NOMO-1 treated with DMSO at 0.1 percent for 48 hours (cell line): ENCODE results near the gene GAB2.

Experiments used
- DNase-seq: peaks from one replicate; lab custom pipeline; 2025; ENCODE audit not compliant: unreplicated experiment; lab: John Stamatoyannopoulos, UW

Gene GAB2

DNA sequence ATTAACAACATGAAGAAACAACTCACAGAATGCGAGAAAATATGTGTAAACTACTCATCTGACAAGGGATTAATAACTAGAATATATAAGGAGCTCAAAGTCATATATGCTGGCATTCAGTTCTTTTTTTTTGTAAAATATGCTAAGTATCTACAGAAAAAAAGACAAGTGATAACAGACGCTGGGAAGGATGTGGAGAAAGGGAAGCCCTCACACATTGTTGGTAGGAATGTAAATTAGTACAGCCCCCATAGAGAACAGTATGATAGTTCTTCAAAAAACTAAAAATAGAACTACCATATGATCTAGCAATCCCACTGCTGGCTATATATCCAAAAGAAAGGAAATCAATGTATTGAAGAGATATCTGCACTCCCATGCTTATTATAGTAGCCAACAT lies 13.8 kb downstream of the GAB2 start:
- DNase-seq = no peak

DNA sequence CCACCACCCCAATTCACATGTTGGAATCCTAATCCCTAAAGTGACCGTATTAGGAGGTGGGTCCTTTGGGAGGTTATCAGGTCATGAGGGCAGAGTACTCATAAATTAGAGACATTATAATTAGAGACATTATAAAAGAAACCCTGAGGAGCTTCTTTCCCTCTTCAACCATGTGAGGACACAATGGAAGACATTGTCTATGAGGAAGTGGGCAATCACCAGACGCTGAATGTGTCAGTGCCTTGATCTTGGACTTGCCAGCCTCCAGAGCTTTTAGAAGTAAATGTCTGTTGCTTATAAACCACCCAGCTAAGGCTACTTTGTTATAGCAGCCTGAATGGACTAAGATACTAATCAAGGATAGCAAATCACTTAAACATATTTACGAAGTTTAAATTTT lies 14.8 kb downstream of the GAB2 start:
- no peak for DNase-seq

DNA sequence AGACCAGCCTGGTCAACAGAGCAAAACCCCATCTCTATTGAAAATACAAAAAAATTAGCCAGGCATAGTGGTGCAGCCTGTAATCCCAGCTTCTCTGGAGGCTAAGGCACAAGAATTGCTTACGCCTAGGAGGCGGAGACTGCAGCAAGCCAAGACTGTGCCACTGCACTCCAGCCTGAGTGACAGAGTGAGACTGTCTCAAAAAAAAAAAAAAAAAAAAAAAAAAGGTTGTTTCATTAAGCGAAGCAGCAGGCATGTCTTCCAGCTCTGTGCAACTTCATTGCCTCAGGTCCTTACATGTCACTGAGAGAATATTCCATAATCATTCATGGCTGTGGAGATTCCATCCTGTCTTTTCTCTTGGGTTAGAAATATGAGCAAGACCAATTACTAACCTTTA lies 16.9 kb downstream of the GAB2 start:
- no peak for DNase-seq

DNA sequence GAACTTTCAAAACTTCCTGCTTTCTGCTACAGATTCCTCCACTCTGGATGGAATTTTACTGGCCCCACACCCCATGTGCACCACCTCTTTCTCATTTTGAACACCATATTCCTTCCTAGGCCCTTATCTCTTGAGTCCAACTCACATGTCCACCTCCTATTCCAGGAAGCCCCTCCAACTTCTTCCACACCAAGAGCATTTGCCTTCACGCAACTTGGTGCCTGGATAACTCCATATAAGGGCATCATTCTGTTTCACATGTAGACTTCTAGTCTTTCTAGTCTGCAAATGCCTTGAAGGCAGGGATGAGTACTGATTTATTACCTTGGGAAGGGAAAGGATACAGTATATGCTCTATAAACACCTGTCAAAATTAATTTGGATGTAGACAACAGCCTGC lies 17.5 kb downstream of the GAB2 start:
- DNase-seq = no peak

DNA sequence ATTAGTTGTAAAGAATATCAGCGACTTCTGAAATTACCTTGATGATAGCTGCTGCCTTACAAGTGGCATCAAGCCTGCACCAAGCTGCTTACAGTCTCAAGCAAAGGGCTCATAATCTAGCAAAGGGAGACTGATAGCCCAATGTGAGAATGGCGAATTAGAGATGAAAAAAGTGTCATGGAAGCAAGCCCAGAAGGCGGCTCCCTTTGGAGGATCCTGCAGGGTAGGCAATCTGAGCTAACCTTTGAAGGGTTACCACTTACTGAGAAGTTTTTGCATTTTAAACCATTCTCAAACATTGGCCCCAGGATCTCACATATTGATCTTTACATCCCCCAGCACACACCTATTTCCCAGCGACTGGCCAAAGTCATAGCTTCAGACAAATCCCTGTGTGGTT lies 18.5 kb downstream of the GAB2 start:
- no peak for DNase-seq

DNA sequence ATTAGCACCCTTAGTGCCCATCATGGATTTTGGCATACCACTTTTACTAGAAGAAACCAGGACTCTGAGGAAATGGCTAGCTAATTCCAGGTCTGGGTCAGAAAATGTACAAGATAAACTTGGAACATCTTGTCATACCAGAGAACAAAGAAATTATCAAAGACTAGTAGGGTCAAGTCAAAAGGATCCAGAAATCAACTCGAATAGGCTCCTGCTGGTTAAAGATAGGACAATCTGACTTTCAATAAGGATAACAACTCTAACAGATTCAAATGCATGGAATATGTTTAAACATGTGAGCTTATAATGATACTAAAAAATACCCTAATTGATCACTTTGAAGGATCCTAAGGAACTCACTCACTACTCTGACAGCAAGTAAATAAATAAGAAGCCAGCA lies 18.9 kb downstream of the GAB2 start:
- DNase-seq = no peak

DNA sequence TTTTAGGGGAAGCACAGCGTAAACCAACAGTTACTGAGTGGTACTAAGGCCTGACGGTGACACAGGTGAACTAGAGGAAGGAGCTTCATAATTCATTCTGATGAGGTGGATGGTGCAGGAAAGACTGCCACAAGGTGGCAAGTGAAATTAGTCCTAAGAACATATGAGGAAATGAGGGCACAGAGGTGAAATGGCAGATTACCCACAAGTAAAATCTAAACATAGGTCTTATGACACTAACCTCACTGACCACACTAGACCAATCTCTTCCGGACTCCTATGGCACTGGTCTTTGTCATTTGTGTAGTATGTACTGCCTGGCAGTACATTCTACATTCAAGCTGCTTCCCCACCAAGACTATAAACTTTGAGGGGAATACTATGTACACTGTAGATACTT lies 20.2 kb downstream of the GAB2 start:
- peak; percentile 85 for DNase-seq

DNA sequence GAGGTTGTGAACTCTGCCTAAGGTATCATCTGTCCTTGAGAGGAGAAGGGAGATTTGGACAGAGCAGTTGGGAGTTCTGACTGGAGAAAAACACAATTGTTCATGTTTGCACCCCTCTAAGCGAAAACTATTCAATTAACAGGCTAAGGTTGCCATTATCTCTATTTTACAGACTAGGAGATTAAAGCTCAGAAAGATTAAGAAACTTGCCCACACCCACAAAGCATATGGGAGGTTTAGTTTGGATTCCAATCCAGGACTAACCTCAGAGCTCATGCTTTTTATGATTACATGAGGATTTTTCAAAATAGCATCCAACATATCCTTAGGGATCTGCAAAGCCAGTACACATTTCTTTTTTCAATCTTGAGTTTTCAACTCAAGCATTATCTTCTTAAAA lies 22.0 kb downstream of the GAB2 start:
- no peak for DNase-seq

DNA sequence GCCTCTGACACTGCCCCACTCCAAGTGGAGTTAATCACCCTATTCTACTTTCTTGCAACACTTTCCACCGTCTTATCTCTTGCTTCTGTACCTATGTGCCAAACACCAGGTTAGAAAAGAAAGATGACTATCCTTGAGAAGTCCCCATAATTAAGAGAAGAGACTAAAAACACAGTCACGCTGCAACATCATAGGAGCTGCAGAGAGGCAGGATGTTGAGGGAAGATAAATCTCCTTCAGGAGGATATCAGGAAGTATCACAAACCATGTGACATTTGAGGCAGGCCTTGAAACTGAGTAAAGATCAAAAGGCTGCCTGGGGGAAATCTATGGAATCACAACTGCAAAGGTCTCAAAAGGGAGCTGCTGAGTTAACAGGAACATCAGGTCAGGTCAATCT lies 24.8 kb downstream of the GAB2 start:
- DNase-seq = no peak

DNA sequence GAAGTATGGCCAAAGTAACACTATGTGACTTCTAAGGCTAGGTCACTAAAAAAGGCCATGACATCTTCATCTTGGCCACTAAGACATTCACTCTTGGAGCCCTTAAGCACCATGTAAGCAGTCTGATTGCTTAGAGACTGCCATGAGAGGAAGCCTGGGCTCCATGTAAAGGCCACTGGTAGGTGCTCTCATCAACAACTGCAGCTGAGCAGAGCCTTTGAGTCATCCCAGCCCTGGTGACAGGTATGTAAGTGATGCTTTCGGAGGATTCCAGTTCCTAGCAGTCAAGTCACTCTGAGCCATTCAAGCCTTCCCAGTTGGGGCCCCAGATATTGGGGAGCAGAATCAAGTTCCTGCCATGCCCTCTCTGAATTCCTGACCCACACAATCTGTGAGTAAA lies 26.2 kb downstream of the GAB2 start:
- no peak for DNase-seq

DNA sequence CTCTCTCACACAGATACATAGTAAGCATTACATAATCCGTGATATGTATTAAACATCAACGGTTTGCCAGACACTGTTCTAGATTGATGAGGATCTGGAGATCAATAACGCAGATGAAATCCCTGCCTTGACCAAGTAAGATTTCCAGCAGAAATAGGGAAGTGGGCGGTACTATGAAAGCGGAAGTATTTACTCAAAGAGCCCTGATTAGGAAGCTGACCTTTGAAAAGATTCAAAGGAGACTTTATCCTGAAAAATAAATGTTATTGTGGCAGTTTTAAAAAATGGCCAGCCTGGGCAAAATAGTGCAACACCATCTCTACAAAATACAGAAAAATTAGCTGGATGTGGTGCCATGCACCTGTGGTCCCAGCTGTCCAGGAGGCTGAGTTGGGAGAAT lies 26.8 kb downstream of the GAB2 start:
- peak; percentile 71 for DNase-seq

DNA sequence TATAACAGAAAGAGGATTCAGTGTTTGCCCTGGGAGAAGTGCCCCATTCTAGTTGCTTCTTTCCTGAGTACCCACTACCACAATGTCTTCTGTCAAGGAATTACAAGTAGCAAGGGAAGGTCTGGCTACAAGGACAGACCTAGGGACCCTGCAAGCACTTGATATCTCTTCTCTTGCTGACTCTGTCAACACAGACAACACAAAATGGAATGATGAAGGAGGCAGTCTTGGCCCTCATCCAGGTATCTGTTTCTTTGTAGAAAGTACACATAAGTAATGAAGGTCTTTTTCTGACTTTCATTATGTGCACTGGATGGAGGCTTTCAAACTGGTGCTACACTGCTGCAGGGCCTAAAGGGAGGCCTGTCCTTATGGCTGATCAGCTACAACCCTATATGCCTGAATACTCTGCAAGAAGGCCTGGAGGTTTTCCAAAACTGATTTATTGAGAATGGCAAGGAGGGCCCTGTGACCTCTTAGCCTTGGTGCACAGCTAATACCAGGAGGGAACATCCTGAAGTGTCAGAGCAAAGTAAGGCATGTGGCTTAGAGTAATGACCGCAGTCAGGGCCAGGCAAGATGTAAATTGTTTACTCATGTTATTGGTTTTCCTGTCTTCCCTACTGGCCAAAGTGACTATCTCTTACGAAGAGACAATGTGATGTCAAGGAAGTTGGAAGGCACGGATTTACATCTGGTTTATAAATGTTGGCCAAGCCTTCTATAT lies 31.2 kb downstream of the GAB2 start:
- no peak for DNase-seq

DNA sequence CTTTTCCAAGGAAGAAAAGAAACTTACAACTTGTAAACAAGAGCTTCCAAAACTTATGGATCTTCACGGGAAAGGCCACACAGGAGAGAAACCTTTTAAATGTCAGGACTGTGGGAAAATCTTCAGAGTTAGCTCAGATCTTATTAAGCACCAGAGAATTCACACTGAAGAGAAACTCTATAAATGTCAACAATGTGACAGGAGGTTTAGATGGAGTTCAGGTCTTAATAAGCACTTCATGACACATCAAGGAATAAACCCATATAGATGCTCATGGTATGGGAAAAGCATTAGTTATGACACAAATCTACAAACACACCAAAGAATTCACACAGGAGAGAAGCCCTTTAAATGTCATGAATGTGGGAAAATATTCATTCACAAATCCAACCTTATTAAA lies 32.4 kb downstream of the GAB2 start:
- DNase-seq = no peak

DNA sequence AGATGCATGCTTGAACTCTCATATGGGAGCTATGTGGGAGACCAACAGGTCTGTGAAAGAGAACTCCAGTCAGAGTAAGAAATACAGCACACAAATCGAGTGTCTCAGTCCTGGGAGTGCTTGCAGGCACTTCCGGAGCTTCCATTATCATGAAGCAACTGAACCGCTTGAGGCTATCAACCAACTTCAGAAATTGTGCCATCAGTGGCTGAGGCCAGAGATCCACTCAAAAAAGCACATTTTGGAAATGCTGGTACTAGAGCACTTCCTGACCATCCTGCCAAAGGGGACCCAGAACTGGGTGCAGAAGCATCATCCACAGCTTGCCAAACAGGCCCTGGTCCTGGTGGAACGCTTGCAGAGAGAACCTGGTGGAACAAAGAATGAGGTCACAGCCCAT lies 33.4 kb downstream of the GAB2 start:
- no peak for DNase-seq

DNA sequence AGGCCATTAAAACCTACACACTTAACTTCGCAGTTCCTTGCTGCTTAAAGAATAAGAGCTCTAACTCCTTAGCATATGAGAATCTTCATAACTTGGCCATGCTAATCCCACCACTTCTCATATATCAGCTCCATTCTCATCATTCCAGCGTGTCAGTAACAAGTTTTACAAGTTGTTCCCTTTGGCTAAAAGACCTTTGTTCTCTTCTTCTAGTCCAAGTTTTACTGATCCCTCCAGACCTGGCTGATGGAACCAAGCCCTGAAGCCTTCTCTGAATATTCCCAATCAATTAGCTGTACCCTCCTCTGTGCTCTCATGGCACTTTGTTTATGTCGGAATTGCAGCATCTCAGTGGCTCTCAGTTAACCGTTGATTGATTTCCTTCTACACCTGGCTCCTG lies 35.8 kb downstream of the GAB2 start:
- no peak for DNase-seq

DNA sequence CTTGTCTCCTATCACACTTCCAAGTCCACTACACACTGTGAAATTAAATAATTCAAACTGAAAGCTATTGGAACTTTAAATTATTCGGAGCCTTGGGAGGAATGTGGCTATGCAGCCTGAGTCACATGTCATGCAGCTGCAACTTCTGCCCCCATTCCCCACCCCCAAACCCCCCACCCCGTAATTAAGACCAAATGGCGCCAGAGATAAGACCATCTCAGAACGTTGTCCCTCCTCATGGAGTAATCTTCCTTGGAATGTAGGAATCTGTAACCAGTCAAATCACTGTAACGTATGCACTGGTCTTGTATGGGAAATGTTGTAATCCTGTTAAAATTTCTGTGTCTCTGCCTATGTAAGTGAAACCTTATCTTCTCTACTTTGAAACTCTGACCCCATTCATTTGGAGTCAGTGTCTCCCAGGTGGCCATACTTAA lies 37.0 kb downstream of the GAB2 start:
- DNase-seq = no peak

DNA sequence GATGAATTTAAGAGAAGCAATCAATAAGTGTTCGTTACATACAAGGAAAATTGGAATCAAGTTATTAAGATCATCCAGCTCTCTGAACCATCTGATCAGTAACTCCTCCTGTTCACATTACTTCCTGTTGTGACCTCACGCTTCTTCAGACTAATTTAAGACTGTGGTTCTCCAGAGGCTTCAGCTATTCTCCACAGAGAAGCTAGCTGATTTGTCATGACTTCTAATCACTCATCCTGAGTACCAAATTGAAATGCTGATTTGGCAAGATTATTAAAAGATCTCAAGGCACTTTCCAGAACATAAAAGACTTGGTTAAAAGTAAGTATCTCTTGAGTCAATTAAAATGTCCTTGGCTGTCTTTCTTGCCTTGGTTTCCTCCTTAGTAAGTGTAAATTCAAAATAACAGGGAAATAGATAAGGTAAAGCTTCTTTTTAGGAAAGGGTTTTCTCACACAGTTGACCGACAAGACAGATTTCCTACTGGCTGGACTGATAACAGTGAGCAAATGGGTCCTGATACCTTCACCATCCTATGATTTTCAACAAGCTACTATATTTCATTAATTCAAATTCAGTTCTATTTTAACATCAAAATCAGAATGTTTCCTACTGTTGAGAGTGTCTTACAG lies 38.5 kb downstream of the GAB2 start:
- peak; percentile 49 for DNase-seq

DNA sequence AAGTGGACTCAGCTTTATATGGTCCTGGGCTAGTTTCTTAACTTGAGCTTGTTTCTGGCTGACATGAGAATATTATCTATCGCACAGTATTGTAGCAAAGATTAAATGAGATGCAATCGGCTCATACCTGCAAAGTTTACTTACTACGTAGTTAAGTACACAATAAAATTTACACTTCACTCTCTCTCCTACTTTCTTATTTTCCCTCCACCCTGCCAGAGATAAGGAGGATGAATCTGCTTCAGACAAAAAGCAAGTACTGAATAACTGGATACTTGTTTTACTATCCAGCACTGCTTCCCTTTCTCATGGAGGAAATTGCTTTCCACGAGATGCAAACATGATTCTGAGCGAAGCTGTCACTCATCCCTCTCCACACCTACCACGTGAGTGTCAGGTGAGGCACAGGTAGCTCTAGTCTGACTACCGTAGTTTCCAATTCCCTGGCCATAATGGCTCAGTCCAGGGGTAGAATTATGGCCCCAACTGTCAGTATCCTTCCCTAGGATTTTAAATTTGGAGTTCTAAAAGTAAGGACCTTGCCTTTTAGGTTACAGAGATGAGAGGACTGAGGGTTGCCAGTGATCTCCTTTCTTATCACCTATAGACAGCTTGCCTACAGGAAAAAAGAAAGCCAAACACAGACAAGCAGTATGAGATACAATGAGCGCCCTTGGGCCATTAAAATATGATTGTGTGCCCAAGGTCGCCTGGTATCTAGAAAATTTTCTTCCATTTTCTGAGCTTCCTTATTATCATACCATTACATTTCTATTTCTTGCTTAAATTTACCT lies 39.8 kb downstream of the GAB2 start:
- DNase-seq = no peak

DNA sequence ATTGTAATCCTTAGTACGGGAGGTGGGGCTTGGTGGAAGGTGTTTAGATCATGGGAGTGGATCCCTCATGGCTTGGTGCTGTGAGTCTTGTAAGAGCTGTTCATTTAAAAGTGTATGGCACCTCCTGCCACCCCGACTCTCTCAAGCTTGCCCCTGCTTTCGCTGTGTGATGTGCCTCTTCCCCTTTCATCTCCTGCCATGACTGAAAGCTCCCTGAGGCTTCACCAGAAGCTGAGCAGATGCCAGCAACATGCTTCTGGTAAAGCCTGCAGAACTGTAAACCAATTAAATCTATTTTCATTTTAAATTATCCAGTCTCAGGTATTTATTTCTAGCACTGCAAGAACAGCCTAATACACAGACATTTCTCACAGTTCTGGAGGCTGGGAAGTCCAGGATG lies 40.8 kb downstream of the GAB2 start:
- no peak for DNase-seq

DNA sequence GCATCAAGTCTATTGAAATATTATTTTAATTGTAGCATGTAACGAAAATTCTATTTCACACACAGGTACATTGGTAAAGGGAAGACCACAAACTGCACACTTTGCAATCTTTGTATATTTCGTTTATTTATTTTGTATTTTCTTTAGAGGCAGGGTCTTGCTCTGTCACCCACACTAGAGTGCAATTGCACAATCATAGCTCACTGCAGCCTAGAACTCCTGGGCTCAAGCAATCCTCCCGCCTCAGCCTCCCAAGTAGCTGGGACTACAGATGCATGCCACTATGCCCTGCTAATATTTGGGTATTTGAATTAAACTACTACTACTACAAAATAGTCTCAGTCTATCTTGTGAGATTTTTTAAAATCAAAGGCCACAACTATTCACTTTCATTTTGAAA lies 42.7 kb downstream of the GAB2 start:
- no peak for DNase-seq

DNA sequence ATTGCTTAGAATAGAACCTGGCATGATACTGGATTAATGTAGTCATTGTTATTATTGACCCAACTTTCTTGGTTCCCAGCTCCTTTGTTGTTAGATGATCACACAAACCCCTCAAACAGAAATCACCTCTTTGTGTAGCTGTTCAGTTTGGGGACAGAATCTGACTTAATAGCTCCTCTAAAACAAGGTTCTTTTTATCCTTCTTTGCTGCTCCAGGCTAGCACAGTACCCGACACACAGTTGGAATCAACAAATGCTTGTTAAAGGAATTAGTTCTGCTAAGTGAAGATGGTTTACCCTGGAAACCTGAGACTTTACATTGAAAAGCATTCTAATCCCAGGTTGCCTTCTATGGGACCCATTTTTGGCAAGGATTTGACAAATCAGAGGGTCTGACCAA lies 43.9 kb downstream of the GAB2 start:
- no peak for DNase-seq

DNA sequence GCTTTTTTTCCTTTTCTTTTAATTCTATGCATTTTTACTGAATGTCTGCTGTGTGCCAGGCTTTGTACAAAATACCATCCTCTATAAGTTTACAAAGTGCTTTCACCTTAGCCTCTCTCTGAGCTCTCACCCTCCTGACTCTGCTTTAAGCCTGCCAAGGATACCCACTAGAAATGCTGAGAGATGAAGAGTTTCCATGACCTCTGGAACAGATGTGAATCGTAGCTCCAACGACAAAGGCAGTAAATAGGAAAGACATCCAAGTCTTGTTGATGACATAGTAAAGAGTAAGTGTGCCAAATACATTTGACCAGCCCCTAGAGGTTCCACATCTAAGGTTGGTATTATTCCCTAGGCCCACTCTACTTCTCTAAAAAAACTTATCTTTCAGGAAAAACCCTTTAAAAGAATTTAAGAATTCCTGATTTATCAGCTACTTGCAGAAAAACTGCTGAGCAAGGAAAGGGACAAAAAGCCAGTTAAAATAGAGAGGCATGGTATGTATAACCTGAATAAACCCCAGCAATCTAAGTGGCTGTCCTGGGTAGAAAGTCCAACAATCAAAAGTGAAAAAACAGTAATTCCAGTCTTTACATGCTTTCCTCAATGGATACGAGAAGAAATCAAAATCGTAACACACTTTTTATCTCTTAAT lies 45.4 kb downstream of the GAB2 start:
- no peak for DNase-seq
